GM21786 (cell line): Measurements from ENCODE around the gene COL12A1.
"Not testable (repeated sequence)": the region's sequence is repeated elsewhere in the genome, so short reads cannot be mapped to it uniquely, and the experiment has no call there.

Experiments
- ATAC-seq: cut with Tn5 transposase; IDR thresholded peaks from one replicate; pipeline ENCODE4 v1.9.1; 2021; ENCODE audit not compliant: unreplicated experiment

COL12A1 gene

DNA sequence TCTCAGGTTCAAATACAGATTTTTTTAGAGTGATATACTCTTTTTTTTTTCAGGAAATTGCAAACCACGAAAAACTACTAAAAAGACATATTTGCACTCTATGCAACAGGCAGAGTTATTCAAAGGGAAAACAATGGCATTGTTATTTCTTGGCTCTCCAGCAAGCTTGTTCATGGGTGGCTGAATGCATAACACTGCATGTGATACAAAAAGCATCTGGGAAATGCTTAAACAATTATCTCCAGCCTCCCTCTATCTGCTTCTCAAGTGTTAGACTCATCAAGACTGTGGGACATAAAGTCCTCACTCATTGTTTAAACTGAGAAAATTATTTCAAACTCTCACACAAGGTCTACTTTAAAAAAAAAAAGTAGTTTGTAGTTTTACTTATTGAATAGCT, 7.3 kb upstream of the COL12A1 start:
- ATAC-seq: no peak

DNA sequence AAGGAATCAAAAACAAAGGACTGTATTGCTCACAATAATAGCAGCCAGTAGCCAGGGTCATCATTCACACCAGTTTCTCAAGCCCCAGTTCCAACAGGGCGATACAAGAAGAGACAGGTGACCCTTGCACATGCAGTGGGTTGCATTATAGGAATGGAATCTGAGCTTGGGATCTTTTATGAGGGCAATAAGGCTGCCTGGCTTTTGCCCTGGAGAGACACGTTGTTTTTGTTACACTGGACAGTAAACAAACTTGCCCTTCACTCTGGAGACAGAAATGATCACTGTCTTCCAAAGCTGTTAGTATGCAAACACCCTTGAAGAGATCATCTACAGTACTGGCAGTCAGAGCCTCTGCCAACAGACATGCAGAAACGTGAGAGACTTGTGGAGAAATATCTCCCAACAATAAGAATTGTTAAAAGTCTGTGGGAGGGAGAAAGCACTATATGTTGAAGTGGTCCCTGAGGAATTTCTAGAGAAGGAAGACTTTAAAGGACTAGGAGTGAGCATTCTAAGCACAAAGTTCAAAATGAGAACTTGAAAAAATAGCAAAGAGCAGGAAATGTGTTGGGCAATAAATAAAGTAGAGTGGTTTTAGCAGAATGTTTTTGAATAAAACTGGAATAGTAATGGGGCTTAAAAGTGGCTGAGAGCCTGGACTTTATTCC, 6.2 kb upstream of the COL12A1 start:
- ATAC-seq: no peak

DNA sequence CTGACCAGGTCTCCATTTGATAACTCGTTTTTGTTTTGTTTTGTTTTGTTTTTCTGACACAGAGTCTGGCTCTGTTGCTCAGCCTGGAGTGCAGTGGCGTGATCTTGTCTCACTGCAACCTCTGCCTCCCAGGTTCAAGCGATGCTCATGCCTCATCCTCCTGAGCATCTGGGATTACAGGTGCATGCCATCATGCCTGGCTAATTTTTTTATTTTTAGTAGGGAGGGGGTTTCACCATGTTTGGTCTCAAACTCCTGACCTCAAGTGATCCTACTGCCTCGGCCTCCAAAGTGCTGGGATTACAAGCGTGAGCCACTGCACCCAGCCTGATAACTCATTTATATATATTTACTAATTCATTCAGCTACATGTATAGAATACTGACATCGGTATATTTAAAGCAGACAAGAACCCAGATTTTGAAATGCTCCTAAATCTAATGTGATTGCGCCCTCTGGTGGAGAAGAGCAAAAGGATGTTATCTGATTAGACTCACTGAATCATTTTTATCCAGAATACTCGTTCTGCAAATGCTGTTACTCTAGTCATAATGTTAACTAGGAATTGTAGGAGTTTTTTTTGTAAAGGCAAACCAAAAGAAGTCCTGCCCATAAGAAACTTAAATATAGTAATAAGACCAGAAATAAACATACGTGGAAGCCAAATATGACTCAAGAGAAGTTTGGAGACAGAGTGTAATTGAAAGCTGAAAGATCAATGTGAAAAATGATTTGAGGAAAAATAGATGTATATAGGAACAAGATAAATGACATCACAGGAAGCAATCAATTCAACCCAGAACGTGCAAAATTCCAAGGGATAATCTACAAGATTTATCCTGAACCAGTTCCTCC, 5.3 kb upstream of the COL12A1 start:
- ATAC-seq: no peak

DNA sequence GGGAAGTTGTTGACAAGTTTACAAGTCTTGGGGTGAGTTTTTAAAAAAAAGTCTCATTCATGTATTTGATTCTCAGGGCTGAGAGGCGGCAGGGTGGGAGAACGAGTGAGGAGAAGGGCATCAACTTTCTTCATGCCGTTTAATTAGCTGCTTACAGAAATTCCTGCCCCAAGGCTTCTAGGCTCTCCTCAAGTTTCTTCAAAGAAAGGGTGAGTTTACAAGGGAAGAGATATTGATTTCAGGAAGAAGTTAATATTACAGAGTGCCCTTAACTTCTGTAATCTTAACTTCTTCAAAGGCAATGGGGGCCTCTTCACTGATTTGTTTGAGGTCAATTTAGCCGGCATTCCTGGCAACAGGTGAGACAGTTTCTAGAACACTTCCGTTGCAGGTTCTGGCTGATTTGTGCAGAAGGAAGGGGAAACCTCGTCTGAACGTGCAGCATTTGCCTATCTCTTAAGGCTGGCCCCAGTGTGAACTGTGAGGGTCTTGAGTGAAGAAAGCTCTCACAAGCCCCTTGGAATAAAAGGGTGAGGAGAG, 3.4 kb upstream of the COL12A1 start:
- ATAC-seq: no peak

DNA sequence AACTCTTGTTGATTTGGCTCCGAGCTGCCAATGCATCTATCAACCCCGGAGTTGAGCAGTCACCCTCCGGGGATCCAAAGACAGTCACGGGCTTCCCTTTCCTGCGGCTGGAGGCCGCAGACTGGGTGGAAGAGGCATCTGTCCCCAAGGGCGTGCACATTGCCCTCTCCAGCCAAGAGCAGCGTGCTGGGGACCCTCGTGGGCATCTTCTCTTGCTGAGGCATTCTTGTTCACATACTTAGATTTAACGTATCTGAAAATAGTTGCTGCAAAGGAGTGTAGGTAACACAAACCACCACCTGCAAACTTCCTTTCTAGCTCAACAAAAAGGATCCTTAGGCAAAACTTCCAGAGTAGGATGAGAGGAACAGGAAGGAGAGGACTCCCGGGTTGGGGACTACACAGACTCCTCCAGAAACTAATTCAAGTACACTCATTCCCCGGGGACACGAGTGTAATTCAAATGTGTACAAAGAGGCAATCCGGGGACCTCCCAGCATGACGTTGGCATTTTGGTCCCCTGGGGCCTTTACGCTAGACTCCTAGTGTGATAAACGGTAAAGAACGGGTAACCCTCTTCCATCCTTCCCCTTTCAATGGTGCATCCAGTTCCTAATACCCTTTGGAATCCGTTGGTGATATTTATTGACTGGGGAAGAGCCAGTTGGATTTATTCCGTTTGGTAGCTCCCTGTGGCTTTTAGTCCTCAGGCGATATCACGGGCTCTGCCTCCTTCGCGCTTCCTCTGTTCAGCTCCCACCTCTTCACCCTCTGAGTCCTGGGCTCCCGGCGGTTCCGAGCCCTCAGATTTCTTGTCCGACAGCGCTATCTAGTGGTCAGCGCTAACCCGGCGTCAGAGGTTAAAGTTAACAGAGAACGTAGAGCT, 2.7 kb upstream of the COL12A1 start:
- ATAC-seq: peak; percentile 69

DNA sequence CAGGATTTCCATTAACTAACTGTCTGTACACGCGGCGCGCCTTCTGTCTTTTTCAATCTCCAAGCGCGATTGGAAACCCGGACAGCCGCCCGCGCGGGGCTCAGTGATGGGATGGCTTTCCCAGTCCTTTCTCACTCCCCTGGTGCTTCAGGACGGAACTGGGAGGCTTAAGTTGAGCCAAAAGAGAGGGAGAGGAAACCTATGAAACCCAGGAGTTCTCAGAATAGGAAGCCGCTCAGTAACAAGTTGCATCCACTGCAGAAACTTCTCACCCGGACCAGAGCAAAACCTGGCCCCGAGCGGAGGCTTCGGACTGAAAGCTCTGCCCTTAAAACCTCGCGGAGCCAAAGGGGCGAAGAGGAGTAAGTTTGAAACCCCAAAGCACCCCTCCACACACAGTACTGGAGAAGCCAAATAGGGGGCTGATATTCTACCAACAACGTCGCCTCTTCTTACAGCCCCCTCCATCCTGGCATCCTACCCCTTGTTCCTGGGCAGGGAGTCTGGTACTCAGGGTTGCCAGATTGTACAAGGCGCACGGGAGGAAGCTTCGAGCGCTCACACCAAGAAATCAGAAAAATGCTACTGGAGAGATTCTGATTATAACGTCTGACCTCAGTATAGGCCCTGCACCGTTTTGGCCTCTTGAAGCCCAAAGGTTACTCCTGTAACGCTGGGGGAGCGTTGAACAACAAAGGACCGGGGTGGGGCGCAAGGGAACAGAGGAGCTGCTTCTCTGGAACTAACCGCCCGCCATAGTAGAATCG, 906 bp upstream of the COL12A1 start:
- no peak for ATAC-seq

DNA sequence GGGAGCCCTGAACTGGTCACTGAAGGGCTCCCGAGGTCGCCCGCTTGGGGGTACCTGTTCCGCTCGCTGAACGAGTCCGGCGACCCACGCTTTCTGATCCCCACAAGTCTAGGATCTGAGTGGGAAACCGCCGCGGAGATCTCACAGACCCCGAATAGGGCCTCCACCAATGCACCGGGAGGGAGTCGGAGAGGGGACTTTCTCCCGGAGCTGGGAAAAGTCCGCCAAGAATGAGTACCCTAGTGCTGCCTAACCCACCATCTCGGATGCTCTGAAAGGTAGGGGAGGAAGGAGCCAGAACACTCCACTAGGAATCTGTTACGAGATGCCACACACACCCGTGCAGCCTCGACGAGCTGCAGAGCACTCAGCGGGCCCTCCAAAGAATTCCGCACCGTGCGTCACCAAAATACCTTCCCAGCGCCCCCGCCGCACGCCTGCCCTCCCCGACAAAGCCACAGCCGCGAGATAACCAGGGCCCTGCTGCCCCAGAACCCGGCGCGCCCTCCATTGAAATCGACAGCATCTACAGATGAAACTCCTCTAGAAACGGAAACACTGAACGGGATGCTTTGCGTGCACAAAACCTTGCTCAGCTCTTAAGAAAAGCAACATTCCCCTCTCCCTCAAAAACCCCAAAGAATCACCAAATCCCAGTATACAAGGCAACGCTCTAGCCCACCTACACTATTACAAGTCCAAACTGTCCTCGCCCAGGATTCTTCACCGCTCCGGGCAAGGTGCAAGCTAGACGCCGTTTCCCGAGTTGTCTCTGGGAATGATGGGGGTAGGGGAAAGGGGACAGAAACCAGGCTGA, 686 bp downstream of the COL12A1 start:
- no peak for ATAC-seq

DNA sequence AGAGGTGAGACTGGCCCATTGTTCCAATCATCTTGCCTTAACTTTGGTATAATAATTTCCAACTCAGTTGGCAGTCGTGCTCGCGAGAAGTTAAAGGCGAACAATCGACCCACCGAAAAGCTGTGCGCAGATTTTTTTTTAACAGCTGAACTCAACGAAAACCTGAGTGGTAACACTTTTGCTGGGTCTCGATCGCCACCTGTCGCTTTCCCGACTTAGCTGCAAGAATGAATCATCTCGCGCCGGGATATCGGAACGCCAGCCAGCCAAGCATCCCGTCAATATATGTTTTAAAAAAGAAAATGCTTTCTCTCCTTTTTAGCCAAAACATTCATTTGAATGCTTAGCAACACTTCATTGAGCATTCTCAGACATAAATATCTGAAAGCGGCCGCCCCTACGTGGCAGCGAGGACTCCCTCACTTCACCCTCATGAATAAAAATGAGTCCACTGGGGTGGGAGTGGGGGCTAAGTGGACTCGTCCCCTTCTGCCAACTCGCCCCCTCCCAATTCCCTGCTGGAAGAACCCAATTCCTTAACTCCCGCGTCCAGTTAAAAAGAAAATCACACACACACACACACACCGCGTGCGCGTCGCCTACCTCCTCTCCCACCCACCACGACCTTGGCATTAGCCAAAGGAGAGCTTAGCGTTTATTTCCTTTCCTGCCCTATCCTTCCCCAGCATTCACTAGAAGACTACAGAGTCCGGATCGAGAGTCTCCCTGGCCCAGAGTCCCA, 1.5 kb downstream of the COL12A1 start:
- no peak for ATAC-seq

DNA sequence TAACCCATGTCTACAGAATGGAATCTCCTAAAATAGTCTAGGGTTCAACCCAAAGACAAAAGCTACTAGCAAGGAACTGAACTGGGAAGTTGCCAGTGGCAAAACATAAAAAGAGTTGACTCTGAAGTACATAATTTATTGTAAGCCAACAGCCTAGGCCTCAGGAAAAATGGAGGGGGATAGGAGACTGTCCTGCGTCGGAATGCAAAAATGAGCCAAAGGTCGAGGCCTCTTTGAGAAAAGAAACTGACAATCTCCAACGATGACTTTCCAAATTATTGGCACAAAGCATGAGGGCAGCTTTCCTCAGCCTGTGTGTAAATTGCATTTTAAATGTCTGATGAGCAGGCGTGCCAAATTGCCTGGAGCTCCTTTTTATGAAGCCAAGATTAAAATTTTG, 2.1 kb downstream of the COL12A1 start:
- ATAC-seq: no peak

DNA sequence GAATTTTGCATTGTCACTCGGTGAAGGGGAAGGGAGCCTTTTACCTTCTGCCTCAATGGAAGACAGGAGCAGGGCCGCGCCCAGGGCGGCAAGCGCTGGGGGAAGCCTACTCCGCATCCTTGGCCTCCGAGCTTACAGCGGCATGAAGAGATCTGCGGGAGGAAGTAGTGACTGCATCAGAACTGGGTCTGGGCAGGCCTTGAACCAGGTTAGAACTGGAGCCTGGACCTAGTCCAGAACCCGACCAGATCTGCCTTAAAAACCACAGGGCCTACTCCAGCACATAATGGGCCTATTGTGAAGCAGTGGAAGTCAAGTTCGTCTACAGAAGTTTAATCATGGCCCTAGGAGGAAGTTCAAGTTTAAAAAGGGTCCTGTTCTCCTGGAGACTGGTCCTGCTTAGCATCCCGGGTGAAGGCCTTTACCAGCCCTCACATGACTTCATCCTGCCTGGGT, 3.1 kb downstream of the COL12A1 start:
- ATAC-seq: no peak

DNA sequence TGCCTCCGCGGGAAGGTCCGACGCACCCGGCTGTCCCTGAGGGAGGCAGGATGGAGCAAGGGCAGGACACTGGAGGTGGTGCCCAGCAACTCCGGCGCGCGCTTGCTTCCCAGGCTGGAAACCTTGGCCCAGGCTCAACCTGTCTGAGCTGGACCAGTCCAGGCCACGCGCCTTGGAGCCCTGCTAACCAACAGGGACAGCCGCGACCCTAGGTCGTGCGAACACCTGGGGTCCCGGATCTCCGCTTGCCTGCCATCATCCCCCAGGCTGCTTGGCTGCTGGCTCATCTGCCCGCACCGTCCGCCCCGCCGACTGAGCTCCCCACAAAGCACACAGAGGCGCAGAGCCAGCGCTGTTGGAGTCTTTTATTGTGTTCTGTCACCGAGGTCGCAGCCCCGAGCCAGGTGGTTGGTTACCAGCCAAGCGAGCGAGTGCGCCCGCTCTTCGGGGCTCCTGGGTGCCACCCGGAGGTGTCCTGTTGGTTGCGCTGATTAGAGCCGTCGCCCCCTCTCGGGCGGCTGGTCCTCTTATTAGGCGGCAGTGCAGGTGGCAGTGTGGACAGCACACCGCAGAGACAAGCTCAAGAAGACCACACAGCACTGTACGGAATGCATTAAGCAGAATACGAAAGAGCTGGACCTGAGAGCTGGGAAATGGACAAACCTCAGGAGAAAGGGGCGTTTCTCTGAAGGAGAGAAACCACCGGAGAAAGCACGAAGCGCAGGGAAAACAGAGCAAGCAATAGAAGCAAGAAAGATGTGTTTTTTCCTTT, 3.8 kb downstream of the COL12A1 start:
- ATAC-seq: no peak

DNA sequence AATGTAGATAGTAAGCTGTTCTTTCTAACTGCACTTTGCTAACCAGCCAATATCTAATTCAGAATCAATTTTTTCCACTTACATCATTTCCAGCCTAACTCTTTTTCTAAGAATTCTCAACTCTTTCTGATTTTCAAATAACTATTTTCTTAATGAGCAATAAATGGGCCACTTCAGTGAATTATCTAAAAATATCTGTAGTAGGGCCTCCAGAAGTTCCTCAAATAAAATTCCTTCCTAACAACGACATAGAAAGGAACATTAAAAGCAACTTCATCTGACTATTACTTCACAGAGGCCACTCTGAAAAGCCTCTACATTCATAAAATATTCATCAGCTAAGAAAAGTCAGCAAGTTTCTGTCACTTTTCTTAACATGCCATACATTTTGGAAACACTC, 4.8 kb downstream of the COL12A1 start:
- no peak for ATAC-seq

DNA sequence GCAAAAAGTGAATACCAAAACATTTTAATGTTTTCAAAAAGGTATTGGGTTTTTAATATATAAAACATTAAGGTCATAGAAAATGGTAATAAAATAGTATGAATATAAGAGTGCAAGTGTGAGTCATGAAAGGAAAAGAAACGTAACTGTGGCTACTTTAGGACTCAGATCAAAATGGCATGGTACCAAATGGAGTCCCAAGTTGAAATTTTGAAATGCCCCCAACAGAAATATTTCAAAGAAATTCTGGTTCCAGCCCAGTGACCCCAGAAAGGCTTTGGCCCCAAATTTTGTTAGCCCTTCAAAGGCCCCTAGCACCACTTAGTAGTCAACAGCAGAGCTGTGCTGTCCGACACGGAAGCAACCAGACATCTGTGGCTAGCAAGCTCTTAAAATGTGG, 6.0 kb downstream of the COL12A1 start:
- ATAC-seq: no peak

DNA sequence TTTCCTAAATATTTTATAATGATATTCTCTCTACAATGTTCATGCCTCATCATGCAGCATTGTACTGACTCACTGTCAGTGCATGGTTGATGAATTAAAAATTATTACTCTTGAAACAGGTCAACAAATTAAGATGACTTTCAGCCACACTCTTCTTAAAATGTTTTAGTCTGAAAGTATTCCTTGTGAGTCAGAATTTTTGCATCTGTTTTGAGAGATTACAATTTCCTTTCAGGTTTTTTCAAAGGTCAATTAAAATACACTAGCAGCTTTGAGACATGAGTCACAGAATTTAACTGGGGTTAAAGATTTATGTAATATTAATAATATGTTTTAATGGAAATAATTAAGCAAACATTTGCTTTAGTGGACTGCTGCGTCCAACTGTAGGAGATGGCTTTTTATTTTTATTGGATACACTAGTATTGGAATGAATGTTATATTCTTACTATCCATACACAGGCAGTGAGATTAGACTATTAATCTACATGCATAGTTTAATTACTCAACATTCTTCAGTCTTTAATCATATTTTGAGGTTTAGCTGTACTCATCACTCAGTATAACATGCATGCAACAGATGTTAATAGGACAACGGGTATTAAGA, 9.7 kb downstream of the COL12A1 start:
- no peak for ATAC-seq

DNA sequence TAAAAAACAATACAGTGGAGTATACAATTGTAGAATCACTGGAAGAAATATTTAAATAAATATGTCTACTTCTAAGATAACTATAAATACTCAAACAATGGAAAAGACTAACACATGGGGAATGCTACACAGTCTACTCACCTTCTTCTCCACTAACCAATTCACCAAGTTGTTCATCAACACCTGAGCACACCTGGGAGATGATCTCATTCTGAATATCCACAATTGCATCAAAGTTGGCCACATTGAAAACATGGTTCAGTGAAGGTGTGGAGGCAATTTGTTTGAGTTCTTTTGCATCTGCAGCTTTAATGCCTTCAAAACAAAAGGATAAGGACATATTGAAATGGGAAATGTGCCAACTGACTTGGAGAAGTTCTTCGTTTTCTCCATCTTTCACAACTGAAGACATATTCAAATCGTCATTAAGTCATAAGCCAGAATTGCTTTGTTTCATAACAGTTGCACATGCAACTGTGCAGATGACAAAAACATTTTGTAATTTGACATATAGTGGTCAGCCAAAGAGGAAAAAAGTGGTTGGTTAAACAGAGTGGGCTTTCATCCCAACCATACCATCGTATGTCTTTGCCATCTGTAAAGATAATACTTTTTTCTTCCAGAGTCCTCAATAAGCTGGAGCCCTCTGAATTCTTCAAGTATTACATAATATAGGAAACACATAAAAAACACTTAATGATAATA, 17.5 kb downstream of the COL12A1 start:
- no peak for ATAC-seq

DNA sequence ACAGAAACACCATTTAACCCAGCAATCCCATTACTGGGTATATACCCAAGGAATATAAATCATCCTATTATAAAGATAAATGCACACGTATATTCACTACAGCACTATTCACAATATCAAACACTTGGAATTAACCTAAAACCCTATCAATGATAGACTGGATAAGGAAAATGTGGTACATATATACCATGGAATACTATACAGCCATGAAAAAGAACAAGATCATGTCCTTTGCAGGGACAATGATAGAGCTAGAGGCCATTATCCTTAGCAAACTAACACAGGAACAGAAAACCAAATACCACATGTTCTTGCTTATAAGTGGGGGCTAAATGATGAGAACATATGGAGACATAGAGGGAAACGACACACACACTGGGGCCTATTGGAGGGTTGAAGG, 19.3 kb downstream of the COL12A1 start:
- not testable (repeated sequence) for ATAC-seq

DNA sequence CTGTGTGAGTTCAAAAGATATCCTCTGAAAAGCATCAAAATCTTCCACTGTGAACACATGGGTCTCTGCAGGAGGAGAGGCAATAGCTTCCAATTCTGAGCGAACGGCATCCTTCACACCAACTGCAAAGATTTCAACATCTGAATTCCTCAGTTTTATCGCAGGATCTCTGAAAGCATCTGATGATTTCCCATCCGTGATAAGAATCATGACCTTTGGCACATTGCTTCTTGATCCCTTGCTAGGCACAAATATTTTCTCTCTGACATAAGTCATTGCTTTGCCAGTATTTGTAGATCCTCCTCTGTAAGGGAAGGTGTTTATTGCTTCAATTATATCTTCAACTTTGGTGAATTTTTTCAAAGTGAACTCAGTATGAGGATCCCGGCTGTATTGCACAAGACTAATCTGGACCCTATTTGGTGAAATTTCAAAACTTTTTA, 22.7 kb downstream of the COL12A1 start:
- no peak for ATAC-seq
